H9 (cell line): ENCODE results near the gene PDE4B. TPM values are rescaled to one million over a fixed set of nuclear protein-coding genes. Genes with fewer than 3 reads are reported as not detected.

ENCODE experiments used
- DNase-seq: peaks from one replicate; pipeline ENCODE4 v3.0.0-alpha.2; 2017
- H2AFZ ChIP-seq: one replicate; pipeline ENCODE4 v1.6.1; 2013; ENCODE audit warnings: mild to moderate bottlenecking, low read length, control low read depth, moderate library complexity
- H2AK5ac ChIP-seq: 2 replicates; pipeline ENCODE4 v1.6.1; 2013; ENCODE audit warnings: low read length, control low read depth, mixed read lengths; ENCODE audit not compliant: insufficient read length
- H2BK120ac ChIP-seq: one replicate; pipeline ENCODE4 v1.6.1; 2013; ENCODE audit warnings: low read depth, mild to moderate bottlenecking, low read length, control low read depth, inconsistent platforms; ENCODE audit not compliant: poor library complexity, severe bottlenecking
- H2BK12ac ChIP-seq: 2 replicates; pipeline ENCODE4 v1.6.1; 2013; ENCODE audit warnings: low read length, control low read depth, mixed read lengths, low read depth; ENCODE audit not compliant: insufficient read length
- H2BK15ac ChIP-seq: 2 replicates; pipeline ENCODE4 v1.6.1; 2013; ENCODE audit warnings: low read depth, low read length, control low read depth
- H2BK20ac ChIP-seq: one replicate; pipeline ENCODE4 v1.6.1; 2013; ENCODE audit warnings: low read depth, mild to moderate bottlenecking, low read length, control low read depth, inconsistent platforms; ENCODE audit not compliant: poor library complexity, severe bottlenecking
- H2BK5ac ChIP-seq: 2 replicates; pipeline ENCODE4 v1.6.1; 2013; ENCODE audit warnings: low read length, control low read depth, mixed read lengths; ENCODE audit not compliant: insufficient read length
- H3K14ac ChIP-seq: 2 replicates; pipeline ENCODE4 v1.6.1; 2013; ENCODE audit warnings: low read length, control low read depth; ENCODE audit not compliant: insufficient read depth
- H3K18ac ChIP-seq: 2 replicates; pipeline ENCODE4 v1.6.1; 2013; ENCODE audit warnings: low read depth, mild to moderate bottlenecking, mixed read lengths, low read length, control low read depth; ENCODE audit not compliant: insufficient read length
- H3K23ac ChIP-seq: 2 replicates; pipeline ENCODE4 v1.6.1; 2013; ENCODE audit warnings: low read length, control low read depth, mixed read lengths, low read depth; ENCODE audit not compliant: insufficient read length
- H3K23me2 ChIP-seq: 2 replicates; pipeline ENCODE4 v1.6.1; 2013; ENCODE audit warnings: low read depth, mild to moderate bottlenecking, mixed read lengths, low read length, control low read depth; ENCODE audit not compliant: insufficient read length, poor library complexity, severe bottlenecking
- H3K27ac ChIP-seq: 2 replicates; pipeline ENCODE4 v1.5.1; 2013; ENCODE audit warnings: low read length, control low read depth, mixed read lengths, low read depth; ENCODE audit not compliant: insufficient read length
- H3K27me3 ChIP-seq: 2 replicates; pipeline ENCODE4 v1.6.1; 2013; ENCODE audit warnings: low read length, control low read depth, inconsistent platforms; ENCODE audit not compliant: insufficient read depth
- H3K4ac ChIP-seq: 2 replicates; pipeline ENCODE4 v1.6.1; 2013; ENCODE audit warnings: low read depth, mild to moderate bottlenecking, control low read depth, inconsistent platforms, low read length, moderate library complexity
- H3K4me1 ChIP-seq: 2 replicates; pipeline ENCODE4 v1.6.1; 2013; ENCODE audit warnings: low read length, control low read depth, inconsistent platforms; ENCODE audit not compliant: insufficient read depth
- H3K4me2 ChIP-seq: 2 replicates; pipeline ENCODE4 v1.6.1; 2013; ENCODE audit warnings: low read length, control low read depth, mixed read lengths; ENCODE audit not compliant: insufficient read length, insufficient read depth
- H3K56ac ChIP-seq: 2 replicates; pipeline ENCODE4 v1.6.1; 2013; ENCODE audit warnings: low read depth, mild to moderate bottlenecking, mixed read lengths, low read length, control low read depth; ENCODE audit not compliant: insufficient read length
- H3K79me1 ChIP-seq: 2 replicates; pipeline ENCODE4 v1.6.1; 2013; ENCODE audit warnings: low read depth, mild to moderate bottlenecking, moderate library complexity, low read length, control low read depth, inconsistent platforms; ENCODE audit not compliant: insufficient read depth, poor library complexity, severe bottlenecking
- H3K79me2 ChIP-seq: 2 replicates; pipeline ENCODE4 v1.6.1; 2013; ENCODE audit warnings: low read length, control low read depth, inconsistent platforms; ENCODE audit not compliant: insufficient read depth
- H3K9ac ChIP-seq: 2 replicates; pipeline ENCODE4 v1.6.1; 2013; ENCODE audit warnings: low read length, control low read depth, mixed read lengths; ENCODE audit not compliant: insufficient read length; ENCODE audit errors: extremely low read depth
- H3K9me3 ChIP-seq: one replicate; pipeline ENCODE4 v1.6.1; 2013; ENCODE audit warnings: low read depth, low read length, inconsistent platforms; ENCODE audit not compliant: control insufficient read depth
- H3T11ph ChIP-seq: one replicate; pipeline ENCODE4 v1.6.1; 2013; ENCODE audit warnings: mild to moderate bottlenecking, low read length, control low read depth, inconsistent platforms
- H4K20me1 ChIP-seq: one replicate; pipeline ENCODE4 v1.6.1; 2013; ENCODE audit not compliant: control insufficient read depth, insufficient read length, insufficient read depth
- H4K5ac ChIP-seq: 2 replicates; pipeline ENCODE4 v1.6.1; 2013; ENCODE audit warnings: low read depth, mild to moderate bottlenecking, mixed read lengths, low read length, control low read depth; ENCODE audit not compliant: insufficient read length
- H4K8ac ChIP-seq: replicated peaks from 2 replicates; pipeline ENCODE4 v1.6.1; 2013; ENCODE audit warnings: low read length, control low read depth, mixed read lengths, low read depth; ENCODE audit not compliant: insufficient read length
- H4K91ac ChIP-seq: 2 replicates; pipeline ENCODE4 v1.6.1; 2013; ENCODE audit warnings: low read depth, mild to moderate bottlenecking, moderate library complexity, mixed read lengths, low read length, control low read depth; ENCODE audit not compliant: insufficient read length
- H3K27ac Mint-ChIP-seq, 3 experiments: 2 replicates in 2 of 3; 3 replicates in 1 of 3; pipeline ENCODE4 v1.8.0; 2020 to 2021; ENCODE audit warnings: mixed read lengths in 3 of 3, mild to moderate bottlenecking in 1 of 3, moderate library complexity in 1 of 3
- H3K27me3 Mint-ChIP-seq: 2 replicates; pipeline ENCODE4 v1.8.0; 2021; ENCODE audit warnings: low read depth, mild to moderate bottlenecking, moderate library complexity, mixed read lengths
- H3K36me3 Mint-ChIP-seq, 3 experiments: 2 replicates in 2 of 3; 3 replicates in 1 of 3; pipeline ENCODE4 v1.8.0; 2020 to 2021; ENCODE audit warnings: low read depth in 3 of 3, mixed read lengths in 3 of 3; ENCODE audit not compliant: insufficient read depth in 1 of 3
- H3K4me1 Mint-ChIP-seq, 2 experiments: 2 replicates each; pipeline ENCODE4 v1.8.0; 2020; ENCODE audit warnings: mixed read lengths in 2 of 2
- H3K4me3 Mint-ChIP-seq, 2 experiments: 2 replicates in 1 of 2; 3 replicates in 1 of 2; pipeline ENCODE4 v1.8.0; 2020 to 2021; ENCODE audit warnings: mild to moderate bottlenecking in 2 of 2, mixed read lengths in 2 of 2, moderate library complexity in 1 of 2
- H3K9me3 Mint-ChIP-seq, 2 experiments: 2 replicates in 1 of 2; 3 replicates in 1 of 2; pipeline ENCODE4 v1.8.0; 2020; ENCODE audit warnings: mild to moderate bottlenecking in 2 of 2, mixed read lengths in 2 of 2, moderate library complexity in 1 of 2
- WGBS: extraction: QIAGEN DNeasy Blood & Tissue Kit; methylation state at CpG from one replicate; pipeline ENCODE4 v1.1.7; 2013; ENCODE audit warnings: missing lambda C conversion rate, low lambda C conversion rate, mixed read lengths; ENCODE audit not compliant: insufficient read length; ENCODE audit errors: extremely low coverage; 5-methylcytosine and 5-hydroxymethylcytosine counted together
- total RNA-seq: library from RNA; stranded (reverse); gene quantifications from 2 replicates; pipeline ENCODE4 v1.2.1, GENCODE V29; 2021
- TF ChIP-seq, protein P1 (sequence below): fragments of 200-600 bp; sonication (generic); conservative IDR thresholded peaks from 3 replicates; pipeline ENCODE4 v1.8.0; 2021; ENCODE audit warnings: antibody characterized with exemption, mild to moderate bottlenecking

PDE4B gene
- total RNA-seq, 1 experiment from 2014 or later = 19.8 TPM

DNA sequence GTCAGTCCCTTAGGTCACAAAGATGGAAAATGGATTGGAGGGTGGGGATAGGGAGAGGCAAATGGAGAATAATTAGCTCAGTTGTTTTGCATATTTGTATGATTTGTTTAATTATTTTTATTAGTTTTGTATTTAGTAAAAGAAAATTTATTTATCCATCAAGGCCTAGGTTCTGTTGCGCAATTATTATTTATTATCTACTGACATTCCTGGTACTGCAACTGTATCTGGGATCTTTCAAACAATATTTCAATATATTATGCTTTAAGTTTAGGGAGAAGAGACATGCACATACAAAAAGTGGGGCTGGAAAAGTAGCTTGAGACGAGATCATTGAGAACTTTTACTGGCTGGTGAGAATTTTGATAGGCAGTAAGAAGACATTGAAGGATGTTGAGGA is 424.9 kb downstream of the PDE4B start:
- H3K9ac ChIP-seq = no peak overlapping the region
- H3K79me1 ChIP-seq = no peaks in the 10 kb centered on the region
- Mint-ChIP-seq H3K36me3 (no peaks in the 10 kb centered on the region), H3K27me3 (no peaks in the 10 kb centered on the region), H3K9me3 (no peaks in the 10 kb centered on the region), H3K27ac (no peak overlapping the region), H3K4me1 (0 out of 4 replicates have a peak, but pooled peaks cover 0 to 3% of the 10 kb centered on the region in 2 experiments), H3K4me3 (no peak overlapping the region)
- no peaks in the 10 kb centered on the region for H3K23me2 ChIP-seq
- H2BK5ac ChIP-seq = no peak overlapping the region
- H3K9me3 ChIP-seq = no peaks in the 10 kb centered on the region
- H3K4me2 ChIP-seq = no peak overlapping the region
- TF ChIP-seq, protein P1, sequence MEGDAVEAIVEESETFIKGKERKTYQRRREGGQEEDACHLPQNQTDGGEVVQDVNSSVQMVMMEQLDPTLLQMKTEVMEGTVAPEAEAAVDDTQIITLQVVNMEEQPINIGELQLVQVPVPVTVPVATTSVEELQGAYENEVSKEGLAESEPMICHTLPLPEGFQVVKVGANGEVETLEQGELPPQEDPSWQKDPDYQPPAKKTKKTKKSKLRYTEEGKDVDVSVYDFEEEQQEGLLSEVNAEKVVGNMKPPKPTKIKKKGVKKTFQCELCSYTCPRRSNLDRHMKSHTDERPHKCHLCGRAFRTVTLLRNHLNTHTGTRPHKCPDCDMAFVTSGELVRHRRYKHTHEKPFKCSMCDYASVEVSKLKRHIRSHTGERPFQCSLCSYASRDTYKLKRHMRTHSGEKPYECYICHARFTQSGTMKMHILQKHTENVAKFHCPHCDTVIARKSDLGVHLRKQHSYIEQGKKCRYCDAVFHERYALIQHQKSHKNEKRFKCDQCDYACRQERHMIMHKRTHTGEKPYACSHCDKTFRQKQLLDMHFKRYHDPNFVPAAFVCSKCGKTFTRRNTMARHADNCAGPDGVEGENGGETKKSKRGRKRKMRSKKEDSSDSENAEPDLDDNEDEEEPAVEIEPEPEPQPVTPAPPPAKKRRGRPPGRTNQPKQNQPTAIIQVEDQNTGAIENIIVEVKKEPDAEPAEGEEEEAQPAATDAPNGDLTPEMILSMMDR = no peak
- no peak overlapping the region for H2BK120ac ChIP-seq
- no peak overlapping the region for H3K27ac ChIP-seq
- no peak overlapping the region for H2BK20ac ChIP-seq
- H2AFZ ChIP-seq = no peak overlapping the region
- H3K4ac ChIP-seq = no peak overlapping the region
- no peaks in the 10 kb centered on the region for H3K79me2 ChIP-seq
- no peaks in the 10 kb centered on the region for H3K27me3 ChIP-seq
- no peak overlapping the region for H3T11ph ChIP-seq
- no peak overlapping the region for H4K5ac ChIP-seq
- H3K18ac ChIP-seq = no peak overlapping the region
- H3K56ac ChIP-seq = no peak overlapping the region
- no peak overlapping the region for H3K14ac ChIP-seq
- DNase-seq = no peak
- H2AK5ac ChIP-seq = no peak overlapping the region
- no peak overlapping the region for H4K8ac ChIP-seq
- H4K20me1 ChIP-seq = no peaks in the 10 kb centered on the region
- no peaks in the 10 kb centered on the region for H3K4me1 ChIP-seq
- no peak overlapping the region for H2BK12ac ChIP-seq
- H2BK15ac ChIP-seq = no peak overlapping the region
- WGBS = no CpG with 5 or more reads among the region's 2 CpGs
- H3K23ac ChIP-seq = no peak overlapping the region
- H4K91ac ChIP-seq = no peak overlapping the region
